GM12878 (cell line): ENCODE measurements around the gene BATF. TPM values are rescaled to one million over a fixed set of nuclear protein-coding genes. Genes with fewer than 3 reads are reported as not detected.

Source experiments
- ASH2L ChIP-seq: fragments of 300-600, 200-600 bp; sonication (generic); IDR thresholded peaks from 2 replicates; pipeline ENCODE4 v1.6.1; 2017; ENCODE audit warnings: low read depth, mild to moderate bottlenecking, borderline replicate concordance
- CREB1 ChIP-seq: IDR thresholded peaks from 2 replicates; pipeline ENCODE4 v1.6.1; 2012; ENCODE audit warnings: low read depth, mild to moderate bottlenecking, inconsistent platforms
- CREM ChIP-seq: IDR thresholded peaks from 2 replicates; pipeline ENCODE4 v1.6.1; 2014; ENCODE audit warnings: antibody characterized with exemption, low read depth
- ETV6 ChIP-seq, 2 experiments: fragments of 450-650 bp in 1 of 2; IDR thresholded peaks in 1 of 2; conservative IDR thresholded peaks in 1 of 2; 2 replicates each; pipeline ENCODE4 v1.6.1; 2014; ENCODE audit warnings: antibody characterized with exemption in 1 of 2, borderline replicate concordance in 1 of 2, low read depth in 1 of 2, mild to moderate bottlenecking in 1 of 2, moderate library complexity in 1 of 2
- KDM1A ChIP-seq: fragments of 200-600 bp; sonication (generic); IDR thresholded peaks from 2 replicates; pipeline ENCODE4 v1.6.1; 2016; ENCODE audit warnings: borderline replicate concordance
- MTA3 ChIP-seq: IDR thresholded peaks from 2 replicates; pipeline ENCODE4 v1.6.1; 2012; ENCODE audit warnings: low read length, inconsistent platforms, borderline replicate concordance
- POLR2A ChIP-seq: IDR thresholded peaks from 2 replicates; pipeline ENCODE4 v1.6.1; 2011; ENCODE audit warnings: low read depth, mild to moderate bottlenecking, low read length
- POLR2AphosphoS2 ChIP-seq: IDR thresholded peaks from 2 replicates; pipeline ENCODE4 v1.6.1; 2011; ENCODE audit warnings: low read depth, mild to moderate bottlenecking, low read length, improper control_type of control experiment, moderate library complexity
- POLR2AphosphoS5 ChIP-seq: IDR thresholded peaks from 2 replicates; pipeline ENCODE4 v1.6.1; 2011; ENCODE audit warnings: mild to moderate bottlenecking, low read length, inconsistent platforms
- RAD21 ChIP-seq: IDR thresholded peaks from 2 replicates; pipeline ENCODE4 v1.6.1; 2011; ENCODE audit warnings: mild to moderate bottlenecking, low read depth, low read length, moderate library complexity; ENCODE audit not compliant: insufficient read depth
- SIN3A ChIP-seq: IDR thresholded peaks from 2 replicates; pipeline ENCODE4 v1.6.1; 2012; ENCODE audit warnings: low read depth, low read length, improper control_type of control experiment
- SMC3 ChIP-seq: IDR thresholded peaks from 2 replicates; pipeline ENCODE4 v1.6.1; 2011; ENCODE audit warnings: low read length, improper control_type of control experiment, borderline replicate concordance
- SREBF1 ChIP-seq: IDR thresholded peaks from 2 replicates; pipeline ENCODE4 v1.6.1; 2012; ENCODE audit warnings: mild to moderate bottlenecking, low read length
- ZNF24 ChIP-seq: fragments of 450-650 bp; IDR thresholded peaks from 2 replicates; pipeline ENCODE4 v1.6.1; 2017; ENCODE audit warnings: antibody characterized with exemption, mild to moderate bottlenecking
- ZNF622 ChIP-seq: fragments of 450-650 bp; IDR thresholded peaks from 2 replicates; pipeline ENCODE4 v1.6.1; 2017; ENCODE audit warnings: mild to moderate bottlenecking, inconsistent platforms
- ZSCAN29 ChIP-seq: fragments of 450-650 bp; IDR thresholded peaks from 2 replicates; pipeline ENCODE4 v1.6.1; 2017; ENCODE audit warnings: mild to moderate bottlenecking, moderate library complexity
- polyA plus RNA-seq, 11 experiments: library from polyadenylated mRNA; depleted of rRNA in 4 of 11; unstranded in 6 of 11; stranded (reverse) in 5 of 11; fragments of >200 nt; fragmentation: Nextera tagmentation in 4 of 11; fragmentation: Illumina TruSeq in 1 of 11; extraction: Ambion mirVana in 4 of 11; extraction: Trizol in 1 of 11; gene quantifications; 1 replicate in 1 of 11; 2 replicates in 10 of 11; pipeline versions ENCODE4 v1.2.1 to v1.2.3, GENCODE V29; 2011 to 2016; ENCODE audit warnings: inconsistent platforms in 2 of 11, missing spikeins in 2 of 11, low read depth in 1 of 11
- total RNA-seq, 4 experiments: library from RNA; depleted of rRNA in 3 of 4; stranded (reverse); fragments of >200 nt in 3 of 4; fragmentation: Illumina TruSeq in 1 of 4; extraction: Trizol in 1 of 4; gene quantifications; 2 replicates each; pipeline versions ENCODE4 v1.2.1 to v1.2.3, GENCODE V29; 2013 to 2021
- TF ChIP-seq, protein P1 (sequence below), 3 experiments: IDR thresholded peaks in 2 of 3; conservative IDR thresholded peaks in 1 of 3; 2 replicates each; pipeline ENCODE4 v1.5.1; 2011; ENCODE audit warnings: low read depth in 3 of 3, low read length in 3 of 3, mild to moderate bottlenecking in 3 of 3, control low read depth in 2 of 3, moderate library complexity in 2 of 3, inconsistent platforms in 1 of 3, mixed read lengths in 1 of 3; ENCODE audit not compliant: control insufficient read depth in 2 of 3, insufficient read depth in 1 of 3; ENCODE audit errors: extremely low read depth in 1 of 3
- TF ChIP-seq, protein P2 (sequence below): IDR thresholded peaks from 2 replicates; pipeline ENCODE4 v1.6.1; 2012; ENCODE audit warnings: improper control_type of control experiment, low read depth, low read length; ENCODE audit not compliant: insufficient replicate concordance
- TF ChIP-seq, protein P3 (sequence below): fragments of 450-650 bp; IDR thresholded peaks from 2 replicates; pipeline ENCODE4 v1.6.1; 2017; ENCODE audit warnings: mild to moderate bottlenecking, low read depth, inconsistent platforms; ENCODE audit not compliant: poor library complexity, severe bottlenecking

Gene BATF
- total and polyA plus RNA-seq, 10 of the 15 experiments (the other 5 are each of a cell fraction or from before 2014, with no cell fraction given): 10.0 to 154 (median 103) TPM

DNA sequence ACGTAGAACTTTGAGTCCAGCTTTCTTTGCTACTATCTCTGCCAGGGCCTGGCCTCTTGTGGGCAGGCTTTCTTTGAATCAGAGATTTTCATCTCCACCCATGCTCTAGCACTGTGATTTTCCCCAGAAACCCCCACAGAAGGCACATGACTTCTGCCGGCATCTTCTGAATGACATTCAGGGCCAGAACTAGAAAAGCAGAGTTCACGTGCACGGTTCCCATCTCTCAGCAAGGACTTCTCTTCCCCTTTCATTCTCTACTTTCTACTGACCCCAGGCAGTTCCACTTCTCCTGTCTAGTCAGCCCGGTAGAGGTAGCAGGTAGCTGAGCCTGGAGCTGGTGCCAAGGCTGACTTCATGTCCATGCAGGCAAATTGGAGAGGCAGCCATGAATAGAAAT lies 26.9 kb downstream of the BATF start (continued):
- TF ChIP-seq, protein P1, sequence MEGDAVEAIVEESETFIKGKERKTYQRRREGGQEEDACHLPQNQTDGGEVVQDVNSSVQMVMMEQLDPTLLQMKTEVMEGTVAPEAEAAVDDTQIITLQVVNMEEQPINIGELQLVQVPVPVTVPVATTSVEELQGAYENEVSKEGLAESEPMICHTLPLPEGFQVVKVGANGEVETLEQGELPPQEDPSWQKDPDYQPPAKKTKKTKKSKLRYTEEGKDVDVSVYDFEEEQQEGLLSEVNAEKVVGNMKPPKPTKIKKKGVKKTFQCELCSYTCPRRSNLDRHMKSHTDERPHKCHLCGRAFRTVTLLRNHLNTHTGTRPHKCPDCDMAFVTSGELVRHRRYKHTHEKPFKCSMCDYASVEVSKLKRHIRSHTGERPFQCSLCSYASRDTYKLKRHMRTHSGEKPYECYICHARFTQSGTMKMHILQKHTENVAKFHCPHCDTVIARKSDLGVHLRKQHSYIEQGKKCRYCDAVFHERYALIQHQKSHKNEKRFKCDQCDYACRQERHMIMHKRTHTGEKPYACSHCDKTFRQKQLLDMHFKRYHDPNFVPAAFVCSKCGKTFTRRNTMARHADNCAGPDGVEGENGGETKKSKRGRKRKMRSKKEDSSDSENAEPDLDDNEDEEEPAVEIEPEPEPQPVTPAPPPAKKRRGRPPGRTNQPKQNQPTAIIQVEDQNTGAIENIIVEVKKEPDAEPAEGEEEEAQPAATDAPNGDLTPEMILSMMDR (IDR thresholded peaks at IDR 0.05 in 2 of 3, conservative IDR thresholded peaks at IDR 0.05 in 1 of 3; ENCODE audit: control insufficient read depth in 2 of 3, extremely low read depth in 1 of 3, insufficient read depth in 1 of 3, low read depth in 3 of 3, low read length in 3 of 3): no peak
- TF ChIP-seq, protein P2, sequence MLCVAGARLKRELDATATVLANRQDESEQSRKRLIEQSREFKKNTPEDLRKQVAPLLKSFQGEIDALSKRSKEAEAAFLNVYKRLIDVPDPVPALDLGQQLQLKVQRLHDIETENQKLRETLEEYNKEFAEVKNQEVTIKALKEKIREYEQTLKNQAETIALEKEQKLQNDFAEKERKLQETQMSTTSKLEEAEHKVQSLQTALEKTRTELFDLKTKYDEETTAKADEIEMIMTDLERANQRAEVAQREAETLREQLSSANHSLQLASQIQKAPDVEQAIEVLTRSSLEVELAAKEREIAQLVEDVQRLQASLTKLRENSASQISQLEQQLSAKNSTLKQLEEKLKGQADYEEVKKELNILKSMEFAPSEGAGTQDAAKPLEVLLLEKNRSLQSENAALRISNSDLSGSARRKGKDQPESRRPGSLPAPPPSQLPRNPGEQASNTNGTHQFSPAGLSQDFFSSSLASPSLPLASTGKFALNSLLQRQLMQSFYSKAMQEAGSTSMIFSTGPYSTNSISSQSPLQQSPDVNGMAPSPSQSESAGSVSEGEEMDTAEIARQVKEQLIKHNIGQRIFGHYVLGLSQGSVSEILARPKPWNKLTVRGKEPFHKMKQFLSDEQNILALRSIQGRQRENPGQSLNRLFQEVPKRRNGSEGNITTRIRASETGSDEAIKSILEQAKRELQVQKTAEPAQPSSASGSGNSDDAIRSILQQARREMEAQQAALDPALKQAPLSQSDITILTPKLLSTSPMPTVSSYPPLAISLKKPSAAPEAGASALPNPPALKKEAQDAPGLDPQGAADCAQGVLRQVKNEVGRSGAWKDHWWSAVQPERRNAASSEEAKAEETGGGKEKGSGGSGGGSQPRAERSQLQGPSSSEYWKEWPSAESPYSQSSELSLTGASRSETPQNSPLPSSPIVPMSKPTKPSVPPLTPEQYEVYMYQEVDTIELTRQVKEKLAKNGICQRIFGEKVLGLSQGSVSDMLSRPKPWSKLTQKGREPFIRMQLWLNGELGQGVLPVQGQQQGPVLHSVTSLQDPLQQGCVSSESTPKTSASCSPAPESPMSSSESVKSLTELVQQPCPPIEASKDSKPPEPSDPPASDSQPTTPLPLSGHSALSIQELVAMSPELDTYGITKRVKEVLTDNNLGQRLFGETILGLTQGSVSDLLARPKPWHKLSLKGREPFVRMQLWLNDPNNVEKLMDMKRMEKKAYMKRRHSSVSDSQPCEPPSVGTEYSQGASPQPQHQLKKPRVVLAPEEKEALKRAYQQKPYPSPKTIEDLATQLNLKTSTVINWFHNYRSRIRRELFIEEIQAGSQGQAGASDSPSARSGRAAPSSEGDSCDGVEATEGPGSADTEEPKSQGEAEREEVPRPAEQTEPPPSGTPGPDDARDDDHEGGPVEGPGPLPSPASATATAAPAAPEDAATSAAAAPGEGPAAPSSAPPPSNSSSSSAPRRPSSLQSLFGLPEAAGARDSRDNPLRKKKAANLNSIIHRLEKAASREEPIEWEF: no peak
- TF ChIP-seq KDM1A (no peak), ZNF24 (no peak), CREB1 (no peak), ASH2L (no peak), POLR2AphosphoS2 (no peak), SMC3 (no peak), POLR2A (no peak), SREBF1 (no peak), ZNF622 (no peak), ETV6 (conservative IDR thresholded peaks at IDR 0.05 in 1 of 2, IDR thresholded peaks at IDR 0.05 in 1 of 2; ENCODE audit: borderline replicate concordance in 1 of 2, low read depth in 1 of 2) (no peak; a peak in 1 of 4 replicates), ZSCAN29 (no peak), MTA3 (no peak), RAD21 (peak; percentile 7; the same call in 1 of the 2 replicates), SIN3A (no peak; the same call in 1 of the 2 replicates), CREM (no peak), POLR2AphosphoS5 (no peak; the same call in 1 of the 2 replicates)
- TF ChIP-seq, protein P3, sequence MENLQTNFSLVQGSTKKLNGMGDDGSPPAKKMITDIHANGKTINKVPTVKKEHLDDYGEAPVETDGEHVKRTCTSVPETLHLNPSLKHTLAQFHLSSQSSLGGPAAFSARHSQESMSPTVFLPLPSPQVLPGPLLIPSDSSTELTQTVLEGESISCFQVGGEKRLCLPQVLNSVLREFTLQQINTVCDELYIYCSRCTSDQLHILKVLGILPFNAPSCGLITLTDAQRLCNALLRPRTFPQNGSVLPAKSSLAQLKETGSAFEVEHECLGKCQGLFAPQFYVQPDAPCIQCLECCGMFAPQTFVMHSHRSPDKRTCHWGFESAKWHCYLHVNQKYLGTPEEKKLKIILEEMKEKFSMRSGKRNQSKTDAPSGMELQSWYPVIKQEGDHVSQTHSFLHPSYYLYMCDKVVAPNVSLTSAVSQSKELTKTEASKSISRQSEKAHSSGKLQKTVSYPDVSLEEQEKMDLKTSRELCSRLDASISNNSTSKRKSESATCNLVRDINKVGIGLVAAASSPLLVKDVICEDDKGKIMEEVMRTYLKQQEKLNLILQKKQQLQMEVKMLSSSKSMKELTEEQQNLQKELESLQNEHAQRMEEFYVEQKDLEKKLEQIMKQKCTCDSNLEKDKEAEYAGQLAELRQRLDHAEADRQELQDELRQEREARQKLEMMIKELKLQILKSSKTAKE: no peak
